Fibroblast of mammary gland (primary cell): ENCODE measurements around the gene TMEM266.

Experiments used
- DNase-seq: peaks from one replicate; pipeline ENCODE4 v3.0.0-alpha.2; 2010; ENCODE audit warnings: low read depth
- H3K4me3 ChIP-seq: 2 replicates; pipeline ENCODE4 v1.5.1; 2011; ENCODE audit warnings: low read depth, mild to moderate bottlenecking, low read length, moderate library complexity; ENCODE audit not compliant: control insufficient read depth
- CTCF ChIP-seq: conservative IDR thresholded peaks from 2 replicates; pipeline ENCODE4 v1.5.1; 2011; ENCODE audit warnings: low read depth, low read length, inconsistent platforms; ENCODE audit not compliant: control insufficient read depth, insufficient read depth

The TMEM266 gene

GRCh38 chr15:76172782-76173181 is 113.0 kb downstream of the TMEM266 start:
- no peak overlapping the region for H3K4me3 ChIP-seq
- no peak for DNase-seq
- TF ChIP-seq CTCF, result no peak

GRCh38 chr15:76173317-76173834 is 113.6 kb downstream of the TMEM266 start:
- DNase-seq, result no peak
- no peak for TF ChIP-seq CTCF
- H3K4me3 ChIP-seq, result no peak overlapping the region

- no peak overlapping the region for H3K4me3 ChIP-seq
- no peak for TF ChIP-seq CTCF
- DNase-seq, result no peak
Measured at GRCh38 chr15:76174654-76175053, 114.9 kb downstream of the TMEM266 start.

- TF ChIP-seq CTCF, result no peak
- no peak overlapping the region for H3K4me3 ChIP-seq
- DNase-seq, result no peak
Measured at GRCh38 chr15:76175442-76175841, 115.7 kb downstream of the TMEM266 start.

GRCh38 chr15:76176059-76176458 is 116.3 kb downstream of the TMEM266 start:
- no peak for TF ChIP-seq CTCF
- no peak overlapping the region for H3K4me3 ChIP-seq
- DNase-seq, result no peak

GRCh38 chr15:76176487-76177085 is 116.8 kb downstream of the TMEM266 start:
- no peak for TF ChIP-seq CTCF
- H3K4me3 ChIP-seq, result no peak overlapping the region
- DNase-seq, result no peak

GRCh38 chr15:76177491-76178040 is 117.8 kb downstream of the TMEM266 start:
- no peak for TF ChIP-seq CTCF
- peak; percentile 76 for DNase-seq
- no peak overlapping the region for H3K4me3 ChIP-seq
